Kidney capillary endothelial cell (primary cell): Measurements from ENCODE around the gene GSTK1.
"Not testable (repeated sequence)": the region's sequence is repeated elsewhere in the genome, so short reads cannot be mapped to it uniquely, and the experiment has no call there.

Experiments used
- DNase-seq: peaks from one replicate; pipeline ENCODE4 v3.0.0-alpha.2; 2018; ENCODE audit warnings: low spot score

Gene GSTK1

DNA sequence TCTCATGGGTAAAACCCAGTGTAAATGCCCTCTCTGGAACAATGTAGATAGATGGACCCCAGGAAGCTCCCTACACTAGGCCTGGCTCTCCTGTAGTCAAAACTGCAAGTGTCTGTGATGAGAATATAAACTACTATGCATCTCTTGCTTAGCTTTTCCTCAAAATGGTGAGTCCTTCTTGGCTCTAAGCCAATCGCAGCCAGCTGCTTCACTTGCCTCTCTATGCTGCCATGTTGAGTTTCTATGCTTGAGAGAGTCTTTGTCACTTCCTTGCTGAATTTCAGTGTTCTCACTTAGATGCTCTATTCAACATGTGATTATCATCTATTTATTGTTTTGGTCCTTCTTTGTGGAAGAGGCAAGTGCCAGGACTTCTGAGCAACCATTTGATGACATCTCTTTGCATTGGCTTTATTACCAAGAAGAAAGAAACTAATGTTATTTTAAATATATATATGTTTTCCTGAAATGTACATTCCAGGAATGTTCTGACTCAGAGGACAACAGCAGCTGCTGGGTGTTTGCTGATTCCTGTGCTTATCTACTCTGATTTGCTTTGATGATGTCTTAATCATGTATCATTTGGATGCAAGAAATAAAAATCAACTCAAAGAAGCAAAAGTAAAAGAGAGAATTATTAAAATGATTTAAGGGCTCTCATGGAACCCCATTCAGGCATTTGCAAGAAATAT is 24.8 kb upstream of the GSTK1 start:
- no peak for DNase-seq

DNA sequence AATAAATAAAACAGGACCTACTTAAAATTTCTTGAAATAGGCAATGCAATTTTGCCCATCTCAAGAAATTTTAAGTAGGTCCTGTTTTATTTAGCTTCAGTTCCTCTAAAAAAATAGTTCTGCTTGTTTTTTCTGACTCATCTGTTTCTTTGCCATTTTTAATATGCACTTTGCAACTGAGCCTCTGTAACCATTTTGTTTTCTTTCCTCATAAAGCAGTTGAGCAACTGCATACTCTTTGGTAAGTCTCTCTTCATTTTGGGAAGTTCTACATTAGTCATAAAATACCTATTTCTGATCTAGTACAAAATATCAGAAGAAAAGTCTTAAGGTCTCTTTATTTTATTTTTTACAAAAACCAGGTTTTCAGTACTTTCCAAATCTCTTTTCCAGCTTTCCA is 23.4 kb upstream of the GSTK1 start:
- DNase-seq: no peak

DNA sequence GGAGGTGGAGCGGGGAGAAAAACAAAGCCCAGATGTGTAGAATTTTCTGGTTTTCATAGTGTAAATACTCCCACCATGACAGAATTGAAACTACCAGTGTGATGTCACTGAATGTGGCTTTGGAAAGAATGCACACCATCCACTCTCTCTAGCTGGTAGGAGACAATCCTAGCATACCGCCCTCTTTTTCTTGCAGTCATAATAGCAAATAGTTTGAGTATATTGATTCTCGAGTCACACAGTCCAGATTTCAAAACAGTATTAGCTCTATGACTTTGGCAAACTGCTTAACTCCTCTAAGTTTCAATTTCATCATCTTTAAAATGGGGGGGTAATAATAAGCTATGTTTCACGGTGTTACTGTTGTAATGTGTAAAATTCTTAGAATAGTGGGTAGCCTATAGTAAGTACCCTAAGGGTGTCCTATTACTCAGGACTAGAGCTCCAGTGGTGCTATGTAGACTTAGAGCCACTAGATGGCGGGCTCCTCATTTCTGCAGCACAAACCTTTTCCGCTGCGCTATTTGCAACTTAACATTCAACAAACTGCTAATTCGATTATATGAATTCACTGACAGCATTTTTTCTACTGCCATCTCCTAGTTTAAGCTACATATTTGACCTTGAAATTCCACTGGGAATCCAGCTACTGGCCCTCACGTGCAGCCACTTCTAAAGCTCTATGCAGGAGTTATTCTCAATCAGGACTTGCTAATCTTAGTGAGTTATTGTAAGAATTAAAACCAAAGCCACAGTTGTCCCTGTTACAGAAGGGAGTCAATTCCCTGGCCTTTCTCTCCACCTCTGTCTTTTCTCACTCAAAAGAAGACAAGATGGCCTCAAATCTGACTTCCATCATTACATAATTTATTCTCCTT is 22.7 kb upstream of the GSTK1 start:
- peak; percentile 77 for DNase-seq

DNA sequence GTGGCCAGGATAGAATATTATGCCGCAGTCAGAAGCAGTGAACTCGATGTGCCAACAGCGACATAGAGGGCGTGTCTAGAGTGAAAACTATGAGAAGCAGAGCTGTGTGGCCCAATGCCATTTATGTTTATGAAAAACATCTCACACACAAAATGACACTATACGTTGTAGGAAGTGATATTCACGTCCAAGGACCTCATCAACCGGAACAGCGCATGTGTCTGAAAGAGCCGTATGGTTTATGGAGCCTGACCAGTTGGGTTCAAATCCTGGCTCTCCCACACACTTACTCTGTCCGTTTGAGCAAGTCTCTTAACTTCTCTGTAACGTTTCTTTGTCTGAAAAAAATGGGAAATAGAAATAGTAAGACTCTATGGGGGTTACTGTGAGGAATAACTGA is 20.9 kb upstream of the GSTK1 start:
- no peak for DNase-seq

DNA sequence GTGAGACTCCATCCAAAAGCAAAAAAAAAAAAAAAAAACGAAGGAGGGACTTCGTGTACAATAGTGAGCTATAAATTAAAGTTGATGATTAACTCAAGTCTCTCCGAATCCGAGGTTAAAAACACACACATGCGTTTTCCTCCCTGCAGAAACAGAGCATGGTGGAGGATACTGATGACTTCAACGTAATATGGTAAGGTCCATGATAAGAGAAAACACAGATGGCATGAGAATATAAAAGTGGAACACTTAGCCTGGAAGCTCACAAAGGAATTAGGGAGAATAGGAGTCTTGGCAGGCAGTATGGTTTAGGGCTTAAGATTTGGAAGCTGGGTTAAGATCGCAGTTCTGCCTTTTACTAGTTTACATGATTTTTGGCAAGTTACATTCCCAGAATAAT is 20.1 kb upstream of the GSTK1 start:
- DNase-seq: no peak

DNA sequence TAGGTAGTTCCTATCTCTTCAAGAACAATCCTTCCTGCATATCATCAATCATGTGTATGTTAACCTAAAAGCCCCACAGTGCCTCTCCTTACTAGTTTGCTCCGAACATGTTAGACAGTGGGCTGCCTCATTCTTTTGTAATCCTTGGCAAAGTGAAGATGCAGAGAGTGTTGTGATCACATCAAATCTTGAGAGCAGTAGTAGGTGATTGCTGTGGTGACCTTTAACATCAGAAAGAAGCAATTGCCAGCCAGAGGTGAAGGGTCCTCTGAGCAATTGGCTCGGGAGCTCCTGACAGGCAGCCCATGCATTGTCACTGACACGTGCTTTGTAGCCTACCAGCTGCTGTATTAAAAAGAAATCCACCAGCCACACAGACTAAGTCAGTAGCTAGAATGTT is 19.6 kb upstream of the GSTK1 start:
- no peak for DNase-seq

DNA sequence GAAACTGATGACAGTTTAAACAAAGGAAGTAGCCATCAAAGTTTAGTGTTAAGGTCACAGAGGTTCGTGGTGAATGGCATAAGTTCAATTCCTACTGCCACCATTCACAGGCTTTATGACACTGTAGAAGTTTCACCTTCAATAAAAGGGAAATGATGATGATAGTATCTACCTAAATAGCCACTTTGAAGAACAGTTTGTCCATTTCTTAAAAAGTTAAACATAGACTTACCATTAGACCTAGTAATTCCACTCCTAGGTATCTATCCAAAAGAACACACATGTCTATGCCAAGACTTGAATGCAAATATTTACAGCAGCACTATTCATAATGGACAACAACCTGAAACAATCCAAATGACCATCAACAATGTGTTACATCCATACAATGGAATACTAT is 18.9 kb upstream of the GSTK1 start:
- DNase-seq: no peak

DNA sequence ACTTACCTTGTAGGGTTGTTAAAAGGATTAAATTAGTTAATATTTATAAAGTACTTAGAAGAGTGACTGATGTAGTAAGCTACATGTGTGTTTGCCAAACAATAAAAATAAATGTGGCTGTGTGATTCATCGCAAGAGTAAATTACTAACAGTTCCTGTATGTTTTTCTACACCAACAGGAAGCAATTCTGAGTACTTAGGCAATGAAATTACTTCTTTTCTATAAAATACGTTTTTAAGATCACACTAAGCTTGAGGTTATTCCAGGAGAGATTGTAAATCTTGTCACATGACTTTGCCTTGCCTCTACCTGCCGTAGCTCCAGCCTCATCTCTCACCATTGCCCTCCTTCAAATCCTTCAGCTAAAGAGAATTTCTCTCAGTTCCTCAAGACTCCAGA is 18.1 kb upstream of the GSTK1 start:
- DNase-seq: peak; percentile 62

DNA sequence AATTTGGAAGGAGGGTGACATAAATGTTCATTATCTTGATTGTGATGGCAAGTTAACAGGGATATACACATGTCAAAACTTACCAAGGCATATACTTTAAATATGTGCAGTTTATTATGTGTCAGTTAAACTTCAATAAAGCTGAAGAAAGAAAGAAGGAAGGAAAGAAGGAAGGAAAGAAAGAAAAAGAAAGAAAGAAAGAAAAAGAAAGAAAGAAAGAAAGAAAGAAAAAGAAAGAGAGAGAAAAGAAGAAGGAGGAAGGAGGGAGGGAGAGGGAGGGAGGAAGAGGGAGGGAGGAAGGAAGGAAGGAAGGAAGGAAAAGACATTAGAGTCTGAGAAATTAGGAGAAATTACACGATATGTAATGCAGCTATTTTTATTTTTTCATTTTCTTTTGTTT is 15.9 kb upstream of the GSTK1 start:
- no peak for DNase-seq

DNA sequence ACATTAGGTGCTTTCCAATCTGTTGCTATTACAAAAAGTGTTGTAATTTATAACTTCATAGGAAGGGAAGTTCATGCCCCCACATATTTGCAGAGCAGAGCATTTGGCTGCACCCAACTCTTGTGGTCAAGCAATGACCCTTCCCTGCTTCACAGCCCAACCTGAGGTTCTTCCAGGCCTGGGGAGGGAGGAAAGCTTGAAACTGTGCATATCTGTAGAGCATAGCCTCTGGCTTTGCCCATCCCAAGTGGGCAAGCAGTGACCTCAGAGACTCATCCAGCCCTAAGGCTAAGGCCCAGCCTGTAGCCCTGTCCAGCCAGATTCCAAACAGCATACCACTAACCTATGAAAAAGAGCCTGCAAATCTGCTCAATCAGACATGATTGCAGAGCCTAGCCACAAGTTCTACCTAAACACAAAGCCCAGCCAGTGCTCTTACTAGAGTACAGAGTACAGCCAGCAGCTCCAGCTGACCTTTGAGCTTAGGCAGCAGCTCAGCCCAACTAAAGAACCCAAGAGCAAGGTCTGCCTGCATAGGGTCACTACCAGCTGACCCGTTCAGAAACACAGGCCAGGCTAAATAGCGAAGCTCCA is 14.4 kb upstream of the GSTK1 start:
- no peak for DNase-seq

DNA sequence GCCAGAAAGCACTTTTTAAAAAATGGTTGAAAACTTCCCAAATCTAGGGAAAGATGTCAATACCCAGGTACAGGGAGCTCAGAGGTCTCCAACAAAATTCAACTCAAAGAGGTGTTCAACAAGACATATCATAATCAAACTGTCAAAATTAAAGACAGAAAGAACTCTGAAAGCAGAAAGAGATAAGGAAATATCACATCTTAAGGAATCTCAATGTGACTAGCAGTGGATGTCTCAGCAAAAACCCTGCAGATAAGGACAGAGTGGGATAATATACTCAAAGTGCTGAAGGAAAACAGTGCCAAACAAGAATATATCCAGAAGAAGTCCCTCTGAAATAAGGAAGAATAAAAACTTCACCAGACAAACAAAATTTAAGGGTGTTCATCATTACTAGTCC is 13.0 kb upstream of the GSTK1 start:
- DNase-seq: no peak

DNA sequence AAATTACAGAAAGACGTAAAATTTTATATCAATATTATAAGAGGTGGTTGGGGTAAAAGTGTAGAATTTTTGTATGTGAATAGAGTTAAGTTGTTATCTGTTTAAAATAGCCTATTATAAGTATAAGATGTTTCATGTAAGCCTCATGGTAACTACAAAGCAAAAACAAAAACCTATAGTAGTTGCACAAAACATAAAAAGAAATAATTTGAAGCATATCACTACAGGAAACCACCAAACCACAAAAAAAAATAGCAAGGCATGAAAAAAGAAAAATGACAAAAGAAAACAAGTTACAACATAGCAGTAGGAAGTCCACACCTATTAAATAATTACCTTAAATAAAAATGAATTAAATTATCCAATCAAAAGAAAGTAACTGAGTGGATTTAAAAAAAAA is 12.4 kb upstream of the GSTK1 start:
- no peak for DNase-seq

DNA sequence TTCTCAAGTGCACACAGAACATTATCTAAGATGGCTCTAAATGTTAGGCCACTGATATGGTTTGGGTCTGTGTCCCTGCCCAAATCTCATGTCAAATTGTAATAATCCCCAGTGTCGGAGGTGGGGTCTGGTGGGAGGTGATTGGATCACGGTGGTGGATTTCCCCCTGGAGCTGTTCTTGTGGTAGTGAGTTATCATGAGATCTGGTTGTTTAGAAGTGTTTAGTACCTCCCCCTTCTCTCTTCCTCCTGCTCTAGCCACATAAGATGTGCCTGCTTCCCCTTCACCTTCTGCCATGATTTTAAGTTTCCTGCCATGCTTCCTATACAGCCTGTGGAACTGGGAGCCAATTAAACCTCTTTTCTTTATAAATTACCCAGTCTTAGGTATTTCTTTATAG is 11.2 kb upstream of the GSTK1 start:
- DNase-seq: no peak

DNA sequence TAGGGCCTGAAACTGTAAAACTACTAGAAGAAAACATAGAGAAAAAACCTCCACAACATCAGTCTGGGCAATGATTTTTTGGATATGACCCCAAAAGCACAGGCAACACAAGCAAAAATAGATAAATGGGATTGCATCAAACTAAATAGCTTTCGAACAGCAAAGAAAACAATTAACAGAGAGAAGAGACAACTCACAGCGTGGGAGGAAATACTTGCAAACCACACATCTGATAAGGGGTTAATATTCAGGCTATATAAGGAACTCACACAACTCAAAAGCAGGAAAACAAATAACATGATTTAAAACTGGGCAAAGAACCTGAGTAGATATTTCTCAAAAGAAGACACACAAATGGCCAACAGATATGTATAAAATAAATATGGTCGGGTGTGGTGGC is 7.7 kb upstream of the GSTK1 start:
- no peak for DNase-seq

DNA sequence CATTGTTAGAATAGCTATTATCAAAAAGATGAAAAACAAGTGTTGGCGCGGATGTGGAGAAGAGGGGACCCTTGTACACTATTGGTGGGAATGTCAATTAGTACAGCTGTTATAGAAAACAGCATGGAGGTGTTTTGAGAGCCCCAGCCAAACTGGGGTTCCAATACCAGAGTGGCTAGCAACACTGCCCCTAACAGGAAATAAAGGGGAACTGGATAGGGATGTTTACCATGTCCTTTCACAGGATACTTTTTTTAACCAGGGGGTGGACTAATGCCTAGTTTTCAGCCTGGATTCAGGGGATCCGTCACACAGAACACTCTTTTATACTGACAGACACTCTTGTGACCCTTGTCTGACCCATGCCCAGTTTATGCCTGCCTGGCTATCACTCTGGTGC is 6.9 kb upstream of the GSTK1 start:
- no peak for DNase-seq

DNA sequence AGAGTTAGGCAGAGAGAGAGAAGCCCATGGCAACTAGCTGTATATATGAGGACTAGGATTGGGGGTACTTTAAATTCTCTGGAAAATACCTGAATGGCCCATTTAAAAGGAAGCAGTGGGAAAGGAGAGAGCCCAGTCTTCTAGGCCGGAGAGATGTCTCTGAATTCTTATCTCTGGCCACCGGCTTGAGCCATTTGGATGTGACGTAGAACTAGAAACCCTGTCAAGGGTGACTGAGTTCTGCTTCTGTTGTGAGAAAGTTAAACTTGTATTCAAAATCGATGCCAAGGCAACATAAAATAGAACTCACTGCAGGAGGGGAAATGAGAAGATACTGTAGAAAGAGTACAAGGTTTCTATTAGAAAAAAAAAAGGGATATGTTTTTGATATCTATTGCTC is 6.3 kb upstream of the GSTK1 start:
- DNase-seq: no peak

DNA sequence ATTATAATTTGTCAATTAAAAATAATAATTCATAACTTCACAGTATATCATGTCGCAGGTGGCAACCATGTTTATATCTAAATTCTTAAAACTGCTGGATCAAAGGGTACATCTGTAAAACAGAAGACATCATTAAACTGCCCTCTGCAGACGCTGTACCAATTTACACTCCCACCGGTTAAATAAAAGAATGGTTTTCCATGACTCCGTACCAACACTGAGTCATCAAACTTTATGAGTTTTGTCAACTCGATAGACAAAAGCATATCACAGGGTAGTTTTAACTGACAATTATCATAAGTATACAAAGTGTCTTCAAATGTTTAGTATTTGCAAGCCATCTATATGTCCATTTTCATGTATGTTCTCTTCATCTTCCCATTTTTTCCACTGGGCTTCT is 5.7 kb upstream of the GSTK1 start:
- no peak for DNase-seq

DNA sequence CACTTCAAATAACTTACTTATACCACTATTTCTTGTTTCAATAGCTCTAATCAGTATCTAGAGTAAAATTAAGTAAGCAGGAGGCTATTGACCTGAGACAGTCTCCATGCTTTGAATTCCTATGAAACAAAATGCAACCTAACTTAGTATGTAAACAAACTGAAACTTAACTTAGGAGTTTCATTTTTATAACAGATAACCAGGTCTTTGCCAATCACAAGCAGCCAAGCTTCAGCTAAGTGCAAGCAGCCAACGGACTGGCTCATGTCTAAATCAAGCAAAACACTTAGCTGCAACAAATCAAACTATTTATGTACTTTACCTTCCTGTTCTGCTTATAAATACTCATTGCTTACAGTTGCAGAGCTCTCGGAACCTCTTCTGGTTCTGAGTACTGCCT is 4.4 kb upstream of the GSTK1 start:
- no peak for DNase-seq

DNA sequence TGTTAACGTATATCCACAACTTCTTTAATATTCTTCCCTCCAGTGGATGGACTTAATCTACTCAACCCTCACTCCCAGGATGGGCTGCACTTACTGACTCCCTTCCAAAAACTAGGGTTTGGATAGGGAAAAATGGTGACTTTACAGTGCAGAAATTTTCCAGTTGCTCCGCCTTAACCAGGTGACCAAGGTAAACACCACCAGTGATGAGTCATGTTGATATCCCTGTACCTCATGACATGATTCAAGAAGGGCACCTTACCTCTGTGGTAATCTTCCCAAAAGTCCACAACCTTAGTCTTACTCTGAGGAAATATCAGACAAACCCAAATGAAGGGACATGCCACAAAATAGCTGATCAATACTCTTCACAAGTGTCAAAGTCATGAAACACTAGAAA is 3.5 kb upstream of the GSTK1 start:
- no peak for DNase-seq

DNA sequence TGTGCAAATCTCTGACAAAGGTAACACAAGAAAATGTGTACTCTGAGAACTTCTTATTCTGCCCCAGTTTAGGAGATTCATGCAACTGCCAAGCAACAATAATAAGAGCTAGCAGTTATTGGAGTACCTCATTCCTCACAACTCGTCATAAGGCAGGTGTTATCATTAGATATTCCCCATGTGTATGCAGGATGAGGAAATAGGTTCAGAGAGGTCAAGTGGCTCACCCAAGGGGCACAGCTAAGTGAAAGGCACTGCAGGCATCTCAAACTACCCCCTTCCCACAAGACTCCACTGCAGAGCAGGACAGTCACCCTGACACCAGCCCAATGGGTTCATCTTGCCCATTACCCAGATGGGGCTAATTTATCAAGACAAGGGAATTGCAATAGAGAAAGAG is 1.3 kb upstream of the GSTK1 start:
- DNase-seq: no peak

DNA sequence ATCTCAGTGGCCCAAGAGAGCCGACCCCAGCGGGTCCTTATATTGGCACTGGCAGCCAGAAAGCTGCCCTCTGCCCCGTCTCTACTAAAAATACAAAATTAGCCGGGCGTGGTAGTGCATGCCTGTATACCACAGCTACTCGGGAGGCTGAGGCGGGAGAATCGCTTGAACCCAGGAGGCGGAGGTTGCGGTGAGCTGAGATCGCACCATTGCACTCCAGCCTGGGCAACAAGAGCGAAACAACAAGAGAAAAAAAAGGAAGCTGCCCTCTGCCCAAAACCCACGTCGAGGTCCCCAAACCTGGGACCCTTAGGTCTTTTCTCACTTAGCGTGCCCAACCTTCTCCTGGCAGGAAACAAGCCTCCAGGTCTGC is 941 bp downstream of the GSTK1 start:
- DNase-seq: not testable (repeated sequence)

DNA sequence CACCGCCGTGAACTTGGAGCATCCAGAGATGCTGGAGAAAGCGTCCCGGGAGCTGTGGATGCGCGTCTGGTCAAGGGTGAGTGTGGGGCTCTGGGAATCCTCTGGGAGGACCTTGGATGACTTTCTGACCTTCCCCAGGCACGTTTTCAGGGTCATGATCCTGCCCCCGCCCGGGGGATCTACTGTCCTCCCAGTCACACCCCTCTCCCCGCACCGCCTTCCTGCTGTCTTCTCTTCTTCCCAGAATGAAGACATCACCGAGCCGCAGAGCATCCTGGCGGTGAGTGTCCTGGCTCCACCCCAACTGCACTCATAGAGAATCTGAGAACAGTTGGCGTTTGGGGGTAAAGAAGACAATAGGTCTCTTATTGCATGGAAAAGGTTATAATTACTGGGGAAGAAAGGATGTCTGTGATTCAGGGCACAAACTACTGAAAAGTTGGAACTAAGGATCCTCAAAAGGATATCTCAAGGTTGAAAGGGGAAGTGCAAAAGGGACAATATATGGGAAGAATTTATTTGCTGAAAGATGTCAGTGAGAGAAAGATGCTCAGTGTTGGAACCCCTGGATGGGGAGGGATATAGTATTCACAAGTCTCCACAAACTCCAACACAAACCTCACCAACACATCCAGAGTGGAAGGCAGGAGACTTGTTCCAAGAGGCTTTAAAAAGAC is 1.9 kb downstream of the GSTK1 start:
- no peak for DNase-seq

DNA sequence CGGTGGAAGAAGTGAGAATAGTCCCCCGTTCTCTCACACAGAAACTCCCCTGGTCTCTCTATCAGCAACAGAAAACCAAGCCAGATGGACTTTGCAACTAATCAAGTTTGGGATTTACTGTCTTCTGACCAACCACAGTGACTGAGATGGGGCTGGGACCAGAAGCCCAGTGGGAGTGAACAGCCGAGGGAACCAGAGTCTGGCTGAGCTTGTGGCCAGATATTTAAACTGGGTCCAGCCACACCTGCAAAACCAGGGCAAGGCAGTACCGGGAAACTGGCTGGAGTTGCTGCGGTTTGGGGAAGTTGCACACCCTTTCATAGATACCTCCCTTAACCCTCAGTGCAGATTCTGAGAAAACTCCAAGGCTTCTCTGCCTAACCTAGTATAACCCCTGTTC is 6.0 kb downstream of the GSTK1 start:
- no peak for DNase-seq
